K562 (cell line): ENCODE results near the gene C17orf113. TPM values are rescaled to one million over a fixed set of nuclear protein-coding genes. Genes with fewer than 3 reads are reported as not detected.
A peak's percentile ranks its signal among the peaks of the same experiment; 100 is the strongest.

Source experiments
- ATAC-seq: fragments of 200-7000 bp; cut with Tn5 transposase; 3 replicates; pipeline ENCODE4 v1.9.1; 2020; ENCODE audit warnings: moderate library complexity
- BruUV-seq: library from RNA; stranded (reverse); fragments of 400-500 nt; replicated peaks from 2 replicates; lab custom pipeline; 2021; lab: Mats Ljungman, UMichigan
- CTCF ChIA-PET: fragments of 300-600 bp; formaldehyde crosslinking; extraction: SDS; loops from one replicate; lab custom pipeline; 2021; ENCODE audit warnings: low intra/inter-chr PET ratio; lab: Yijun Ruan, JAX
- POLR2A ChIA-PET: fragments of 300-600, 350-650 bp; sonication (Branson Sonifier 250); formaldehyde crosslinking; extraction: SDS; loops from one replicate; lab custom pipeline; 2021; ENCODE audit warnings: antibody characterized with exemption, inconsistent platforms; lab: Yijun Ruan, JAX
- DNase-seq, 4 experiments: peaks; one replicate each; pipeline versions ENCODE4 v3.0.0 to v3.0.0-alpha.2; 2011 to 2018; ENCODE audit warnings: low spot score in 3 of 4, mixed read lengths in 3 of 4; ENCODE audit errors: extremely low read depth in 1 of 4
- FAIRE-seq: peaks from 2 replicates; lab custom pipeline; 2011; peaks lifted over from hg19 to GRCh38; lab: Jason Lieb, UNC
- H2AFZ ChIP-seq: 2 replicates; pipeline ENCODE4 v1.6.0; 2011; ENCODE audit warnings: low read depth, low read length, control low read depth, inconsistent platforms
- H3K27ac ChIP-seq: fragments of 200-600 bp; 3 replicates; pipeline ENCODE4 v1.8.0; 2011; ENCODE audit warnings: low read depth, mild to moderate bottlenecking, control low read depth, inconsistent platforms, low read length, moderate library complexity, mixed read lengths; ENCODE audit errors: extremely low read depth
- H3K27me3 ChIP-seq, 2 experiments: fragments of 300-600 bp in 1 of 2; 2 replicates in 1 of 2; 3 replicates in 1 of 2; pipeline versions ENCODE4 v1.6.0 to v1.8.0; 2011; ENCODE audit warnings: inconsistent platforms in 2 of 2, low read length in 2 of 2, mild to moderate bottlenecking in 1 of 2, mixed read lengths in 1 of 2, moderate library complexity in 1 of 2; ENCODE audit not compliant: control insufficient read depth in 2 of 2, insufficient read depth in 2 of 2
- H3K36me3 ChIP-seq: fragments of 300-600 bp; 3 replicates; pipeline ENCODE4 v1.8.0; 2011; ENCODE audit warnings: mild to moderate bottlenecking, low read length, inconsistent platforms; ENCODE audit not compliant: control insufficient read depth, insufficient read depth
- H3K4me1 ChIP-seq, 2 experiments: fragments of 200-600 bp in 1 of 2; replicated peaks in 1 of 2; 2 replicates in 1 of 2; 3 replicates in 1 of 2; pipeline versions ENCODE4 v1.5.1 to v1.8.0; 2011; ENCODE audit warnings: inconsistent platforms in 2 of 2, low read length in 2 of 2, mild to moderate bottlenecking in 1 of 2, mixed read lengths in 1 of 2, moderate library complexity in 1 of 2; ENCODE audit not compliant: control insufficient read depth in 2 of 2, insufficient read depth in 2 of 2
- H3K4me2 ChIP-seq: 2 replicates; pipeline ENCODE4 v1.6.1; 2011; ENCODE audit warnings: low read length, control low read depth, inconsistent platforms, mixed read lengths; ENCODE audit not compliant: insufficient read depth
- H3K4me3 ChIP-seq: fragments of 200-600 bp; sonication (generic), shearing (Covaris generic); 2 replicates; pipeline ENCODE4 v1.5.1; 2016; ENCODE audit warnings: control low read depth, inconsistent platforms
- H3K79me2 ChIP-seq: fragments of 200-600 bp; 3 replicates; pipeline ENCODE4 v1.8.0; 2011; ENCODE audit warnings: low read length, inconsistent platforms; ENCODE audit not compliant: control insufficient read depth, insufficient read depth
- H3K9ac ChIP-seq, 2 experiments: 2 replicates each; pipeline versions ENCODE4 v1.6.0 to v1.6.1; 2011; ENCODE audit warnings: low read depth in 2 of 2, low read length in 2 of 2, control low read depth in 1 of 2, inconsistent platforms in 1 of 2, mild to moderate bottlenecking in 1 of 2, mixed read lengths in 1 of 2; ENCODE audit not compliant: insufficient read depth in 1 of 2
- H3K9me1 ChIP-seq: one replicate; pipeline ENCODE4 v1.6.0; 2011; ENCODE audit warnings: inconsistent platforms, mild to moderate bottlenecking, low read length, moderate library complexity; ENCODE audit not compliant: control insufficient read depth, insufficient read depth
- H3K9me3 ChIP-seq: replicated peaks from 2 replicates; pipeline ENCODE4 v1.5.1; 2011; ENCODE audit warnings: low read depth, low read length, inconsistent platforms; ENCODE audit not compliant: control insufficient read depth, insufficient read depth
- H4K20me1 ChIP-seq: replicated peaks from 2 replicates; pipeline ENCODE4 v1.6.1; 2011; ENCODE audit warnings: low read length, inconsistent platforms, mixed read lengths; ENCODE audit not compliant: control insufficient read depth, insufficient read depth
- HINFP ChIP-seq: fragments of 450-650 bp; conservative IDR thresholded peaks from 2 replicates; pipeline ENCODE4 v1.6.1; 2016; ENCODE audit warnings: missing genetic modification characterization, low read depth, mild to moderate bottlenecking, control low read depth, missing compliant biosample characterization
- PKNOX1 ChIP-seq: fragments of 450-650 bp; IDR thresholded peaks from 2 replicates; pipeline ENCODE4 v1.6.1; 2016
- whole genome bisulfite sequencing: fragments of 100-300 bp; shearing (Covaris generic); methylation state at CpG from one replicate; pipeline ENCODE4 v1.1.6; 2016; ENCODE audit warnings: low coverage, mixed read lengths; ENCODE audit not compliant: insufficient coverage; ENCODE audit errors: missing lambda C conversion rate; 5-methylcytosine and 5-hydroxymethylcytosine counted together
- in situ Hi-C: fragments of 300-500 bp; cut with MboI; formaldehyde crosslinking; loops from 4 replicates; pipeline ENCODE4 v1.15.0; 2018; ENCODE audit warnings: inconsistent platforms, mixed read lengths
- intact Hi-C: fragments of 100-400 bp; cut with micrococcal nuclease; formaldehyde crosslinking; loops from 2 replicates; pipeline ENCODE4 v1.14.2; 2022
- polyA plus RNA-seq, 8 experiments: library from polyadenylated mRNA; depleted of rRNA in 4 of 8; stranded (reverse) in 5 of 8; unstranded in 3 of 8; fragments of >200 nt; fragmentation: Nextera tagmentation in 2 of 8; fragmentation: Illumina TruSeq in 1 of 8; extraction: Ambion mirVana in 2 of 8; extraction: Trizol in 1 of 8; gene quantifications; 2 replicates each; pipeline versions ENCODE4 v1.2.1 to v1.2.3, GENCODE V29; 2011 to 2014; ENCODE audit warnings: inconsistent platforms in 1 of 8, missing spikeins in 1 of 8
- total RNA-seq, 7 experiments: library from RNA; depleted of rRNA in 6 of 7; stranded (reverse); fragments of >200 nt in 6 of 7; fragmentation: Illumina TruSeq in 2 of 7; extraction: Trizol in 2 of 7; gene quantifications; 2 replicates each; pipeline versions ENCODE4 v1.2.1 to v1.2.3, GENCODE V29; 2011 to 2021; ENCODE audit warnings: low replicate concordance in 1 of 7

The C17orf113 gene
- total and polyA plus RNA-seq, 9 of the 15 experiments (the other 6 are each of a cell fraction or from before 2014, with no cell fraction given): 0.10 to 1.2 (median 0.31) TPM

GRCh38 chr17:42081516-42082129, 31.2 kb upstream of the C17orf113 start:
- Histone ChIP-seq H3K9me3 (no peaks in the 10 kb centered on the region), H3K79me2 (no peaks in the 10 kb centered on the region), H4K20me1 (no peaks in the 10 kb centered on the region; the same call in 1 of the 2 replicates), H3K36me3 (no peaks in the 10 kb centered on the region), H2AFZ (no peak overlapping the region), H3K4me1 (peaks cover 14% of the 10 kb centered on the region in 2 experiments), H3K4me3 (no peak overlapping the region), H3K4me2 (no peak overlapping the region), H3K27me3 (peaks cover 0 to 5% of the 10 kb centered on the region in 2 experiments; a peak in 1 of 5 replicates), H3K27ac (no peak overlapping the region), H3K9me1 (no peaks in the 10 kb centered on the region), H3K9ac (peak overlapping the region in 1 of 2 experiments; percentile 27; a peak in 1 of 4 replicates)
- 0 out of 2 replicates have a peak, but pooled peaks have one; percentile 12 for TF ChIP-seq PKNOX1
- no peak for TF ChIP-seq HINFP (tag)
- no peak for DNase-seq
- CTCF ChIA-PET: no interaction called here
- BruUV-seq: no TSS peak
- no peak for ATAC-seq
- POLR2A ChIA-PET: interaction anchor here (0.6 kb wide), 1 partner anchor 17 kb away, joined by 3 read pairs; no protein-coding TSS in a partner anchor
- FAIRE-seq: no peak
- WGBS: 7% methylated on average over 9 of the region's 9 CpGs
- in situ Hi-C loops: no loop called here
- intact Hi-C loops: no loop called here
